GM12872 (cell line): ENCODE results near the gene SLC34A1.

Experiments used
- TF ChIP-seq, protein P1 (sequence below): IDR thresholded peaks from 3 replicates; pipeline ENCODE4 v1.5.1; 2011; ENCODE audit warnings: low read depth, mild to moderate bottlenecking, low read length, moderate library complexity; ENCODE audit not compliant: insufficient read depth

SLC34A1 gene

DNA sequence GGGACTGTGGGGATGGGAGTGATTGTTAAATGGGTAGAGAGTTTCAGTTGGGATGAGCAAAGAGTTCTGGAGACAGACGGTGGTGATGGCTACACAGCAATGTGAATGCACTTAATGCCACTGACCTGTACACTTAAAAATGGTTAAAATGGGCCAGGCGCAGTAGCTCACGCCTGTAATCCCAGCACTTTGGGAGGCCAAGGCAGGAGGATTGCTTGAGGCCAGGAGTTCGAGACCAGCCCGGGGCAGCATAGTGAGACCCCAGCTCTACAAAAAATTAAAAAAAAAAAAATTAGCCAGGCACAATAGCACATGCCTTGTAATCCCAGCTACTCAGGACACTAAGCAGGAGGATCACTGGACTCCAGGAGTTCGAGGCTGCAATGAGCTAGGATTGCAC is 40.5 kb upstream of the SLC34A1 start:
- TF ChIP-seq, protein P1, sequence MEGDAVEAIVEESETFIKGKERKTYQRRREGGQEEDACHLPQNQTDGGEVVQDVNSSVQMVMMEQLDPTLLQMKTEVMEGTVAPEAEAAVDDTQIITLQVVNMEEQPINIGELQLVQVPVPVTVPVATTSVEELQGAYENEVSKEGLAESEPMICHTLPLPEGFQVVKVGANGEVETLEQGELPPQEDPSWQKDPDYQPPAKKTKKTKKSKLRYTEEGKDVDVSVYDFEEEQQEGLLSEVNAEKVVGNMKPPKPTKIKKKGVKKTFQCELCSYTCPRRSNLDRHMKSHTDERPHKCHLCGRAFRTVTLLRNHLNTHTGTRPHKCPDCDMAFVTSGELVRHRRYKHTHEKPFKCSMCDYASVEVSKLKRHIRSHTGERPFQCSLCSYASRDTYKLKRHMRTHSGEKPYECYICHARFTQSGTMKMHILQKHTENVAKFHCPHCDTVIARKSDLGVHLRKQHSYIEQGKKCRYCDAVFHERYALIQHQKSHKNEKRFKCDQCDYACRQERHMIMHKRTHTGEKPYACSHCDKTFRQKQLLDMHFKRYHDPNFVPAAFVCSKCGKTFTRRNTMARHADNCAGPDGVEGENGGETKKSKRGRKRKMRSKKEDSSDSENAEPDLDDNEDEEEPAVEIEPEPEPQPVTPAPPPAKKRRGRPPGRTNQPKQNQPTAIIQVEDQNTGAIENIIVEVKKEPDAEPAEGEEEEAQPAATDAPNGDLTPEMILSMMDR, result no peak

DNA sequence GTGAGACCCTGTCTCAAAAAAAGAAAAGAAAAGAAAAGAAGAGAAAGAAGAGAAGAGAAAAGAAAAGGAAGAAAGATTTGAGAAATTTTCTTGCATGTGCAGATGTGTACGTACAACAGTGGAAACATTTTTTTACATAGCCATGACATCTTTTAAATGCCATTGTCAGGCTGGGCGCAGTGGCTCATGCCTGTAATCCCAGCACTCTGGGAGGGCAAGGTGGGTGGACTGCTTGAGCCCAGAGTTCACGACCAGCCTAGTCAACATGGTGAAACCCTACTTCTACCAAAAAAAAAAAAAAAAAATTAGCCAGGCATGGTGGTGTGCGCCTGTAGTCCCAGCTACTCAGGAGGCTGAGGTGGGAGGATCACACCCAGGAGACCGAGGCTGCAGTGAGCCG is 39.3 kb upstream of the SLC34A1 start:
- TF ChIP-seq, protein P1, result no peak

DNA sequence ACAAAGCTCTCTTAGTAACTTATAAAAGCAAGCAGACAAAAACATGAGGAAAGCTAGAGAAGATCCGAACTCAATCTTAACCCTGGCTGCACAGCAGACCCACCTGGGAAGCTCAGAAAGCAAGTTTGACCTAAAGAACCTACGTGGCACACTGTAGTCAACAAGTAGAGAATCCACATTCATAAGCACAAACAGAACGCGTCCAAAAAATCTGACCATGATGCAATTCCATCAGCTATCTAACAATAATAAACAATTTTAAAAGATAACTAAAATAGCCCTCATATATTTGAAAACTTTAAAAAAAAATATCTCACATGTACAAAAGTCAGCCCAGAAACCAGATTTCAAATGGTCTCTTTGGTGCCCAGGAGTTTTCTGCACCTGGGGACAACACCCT is 37.4 kb upstream of the SLC34A1 start:
- TF ChIP-seq, protein P1, result no peak

DNA sequence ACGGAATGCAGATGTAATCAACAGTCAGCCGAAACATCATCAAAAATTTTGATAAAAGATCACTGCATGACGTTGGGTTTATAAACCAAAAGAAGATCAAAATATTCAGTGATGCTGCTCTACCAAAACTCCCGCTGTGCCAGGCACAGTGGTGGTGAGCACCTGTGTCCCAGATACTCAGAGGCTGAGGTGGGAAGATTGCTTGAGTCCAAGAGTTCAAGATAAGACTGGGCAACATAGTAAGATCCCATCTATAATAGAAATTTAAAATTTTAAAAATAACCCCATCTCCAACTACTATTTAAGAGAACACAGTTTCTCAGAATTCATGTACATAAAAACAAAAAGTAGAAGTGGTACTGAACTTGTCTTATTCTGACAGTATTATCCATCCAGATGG is 36.5 kb upstream of the SLC34A1 start:
- TF ChIP-seq, protein P1, result no peak

DNA sequence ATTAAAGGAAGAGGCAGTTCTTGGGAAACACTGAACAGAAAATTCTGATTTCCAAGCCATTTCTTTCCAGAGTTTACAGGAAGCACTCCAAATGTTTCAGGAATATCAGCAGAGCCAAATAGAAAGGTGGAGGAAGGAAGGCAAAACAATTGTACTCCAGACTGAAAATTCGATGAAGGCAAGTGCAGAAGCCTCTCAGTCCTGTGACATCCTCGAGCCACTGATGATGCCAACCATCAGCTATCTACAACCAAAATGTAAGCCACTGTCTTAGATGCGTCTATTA is 34.9 kb upstream of the SLC34A1 start:
- TF ChIP-seq, protein P1, result no peak

DNA sequence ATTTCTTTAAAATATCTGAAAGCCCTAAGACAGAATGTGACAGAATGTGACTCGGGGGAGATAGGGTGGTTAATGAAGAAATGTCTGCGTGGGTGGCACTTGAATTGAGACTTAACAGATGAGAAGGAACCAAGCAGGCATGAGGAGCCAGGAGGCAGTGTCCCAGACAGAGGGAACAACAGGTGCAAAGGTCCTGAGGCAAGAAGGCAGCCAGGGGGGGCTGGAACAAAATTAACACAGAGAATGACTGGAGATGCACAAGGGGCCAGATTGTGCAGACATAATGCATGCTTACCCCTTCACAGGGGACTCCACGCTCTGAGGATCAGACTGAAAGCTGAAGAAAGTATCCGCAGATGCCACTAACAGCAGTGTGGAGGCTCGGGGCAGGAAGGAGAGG is 34.5 kb upstream of the SLC34A1 start:
- TF ChIP-seq, protein P1, result no peak

DNA sequence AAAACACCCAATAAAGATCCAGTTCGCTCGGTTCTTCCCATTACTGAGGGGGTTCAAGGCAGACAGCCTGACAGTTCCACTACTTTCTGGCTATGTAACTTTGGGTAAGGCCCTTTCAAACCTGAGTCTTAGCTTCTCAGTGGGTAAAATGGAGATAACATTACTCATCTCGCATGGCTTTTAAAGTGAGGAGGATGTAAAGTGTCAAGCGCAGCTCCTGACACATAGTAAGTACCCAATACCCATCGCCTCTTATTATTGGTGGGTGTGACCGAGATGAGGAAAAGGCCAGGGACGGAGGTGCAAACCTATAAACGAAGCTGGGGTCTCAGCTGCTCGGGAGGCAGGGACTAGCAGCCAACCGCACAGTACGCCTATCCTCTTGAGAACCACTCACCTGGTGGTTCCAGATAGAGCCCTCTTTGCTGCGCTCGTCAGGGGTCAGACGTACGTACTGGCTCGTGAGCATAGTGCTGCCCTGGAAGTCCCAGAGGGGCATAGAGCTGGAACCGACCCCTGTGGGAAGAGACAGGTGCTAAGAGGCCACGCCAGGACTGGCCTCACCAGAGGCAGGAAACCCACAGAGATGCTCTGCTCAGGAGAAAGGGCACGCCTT is 33.4 kb upstream of the SLC34A1 start:
- TF ChIP-seq, protein P1, result no peak
